ENCODE data around the gene CIBAR2.

Gene CIBAR2

DNA sequence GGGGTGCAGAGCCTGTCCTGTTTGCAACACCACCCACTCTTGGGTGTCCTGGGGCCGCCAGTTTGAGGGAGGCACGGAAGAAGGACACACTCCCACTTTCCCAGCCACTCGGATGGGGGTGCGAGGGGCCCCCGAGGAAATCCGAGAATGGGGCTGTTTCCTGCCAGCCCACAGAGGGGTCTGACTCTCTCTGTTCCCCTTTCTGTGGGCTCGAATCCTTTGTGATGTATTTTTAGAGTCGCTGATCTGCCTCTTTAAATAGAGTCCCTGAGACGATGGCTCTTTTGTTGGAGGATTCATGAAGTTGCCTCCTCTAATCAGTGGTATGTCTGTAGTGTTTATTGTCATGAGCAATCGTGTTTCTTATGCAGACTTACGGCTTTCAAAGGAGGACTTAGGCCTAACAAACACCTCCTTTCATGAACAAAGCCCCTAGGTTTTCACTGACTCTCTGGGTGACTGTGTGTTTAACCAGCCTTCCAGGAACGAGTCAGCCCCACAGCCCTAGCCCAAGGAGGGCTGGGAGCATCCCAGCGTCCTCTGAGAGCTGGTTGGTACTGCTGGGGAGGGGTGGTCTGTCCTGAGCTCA is 29.1 kb downstream of the CIBAR2 start:
- TF ChIP-seq TAF1 (IDR thresholded peaks at IDR 0.05; ENCODE audit: borderline replicate concordance, insufficient read depth, low read length) = no peak
- no peak for TF ChIP-seq SIN3A (IDR thresholded peaks at IDR 0.05; ENCODE audit: borderline replicate concordance, insufficient read depth, low read length)
- TF ChIP-seq REST (IDR thresholded peaks at IDR 0.05; ENCODE audit: insufficient read depth in 1 of 2, low read depth in 2 of 2, low read length in 2 of 2) = no peak
- TF ChIP-seq FOXP2 (optimal IDR thresholded peaks at IDR 0.05; ENCODE audit: borderline replicate concordance, extremely low read depth, extremely low read length, insufficient read depth) = no peak
- TF ChIP-seq POLR2AphosphoS5 (IDR thresholded peaks at IDR 0.05; ENCODE audit: low read depth, low read length) = no peak

DNA sequence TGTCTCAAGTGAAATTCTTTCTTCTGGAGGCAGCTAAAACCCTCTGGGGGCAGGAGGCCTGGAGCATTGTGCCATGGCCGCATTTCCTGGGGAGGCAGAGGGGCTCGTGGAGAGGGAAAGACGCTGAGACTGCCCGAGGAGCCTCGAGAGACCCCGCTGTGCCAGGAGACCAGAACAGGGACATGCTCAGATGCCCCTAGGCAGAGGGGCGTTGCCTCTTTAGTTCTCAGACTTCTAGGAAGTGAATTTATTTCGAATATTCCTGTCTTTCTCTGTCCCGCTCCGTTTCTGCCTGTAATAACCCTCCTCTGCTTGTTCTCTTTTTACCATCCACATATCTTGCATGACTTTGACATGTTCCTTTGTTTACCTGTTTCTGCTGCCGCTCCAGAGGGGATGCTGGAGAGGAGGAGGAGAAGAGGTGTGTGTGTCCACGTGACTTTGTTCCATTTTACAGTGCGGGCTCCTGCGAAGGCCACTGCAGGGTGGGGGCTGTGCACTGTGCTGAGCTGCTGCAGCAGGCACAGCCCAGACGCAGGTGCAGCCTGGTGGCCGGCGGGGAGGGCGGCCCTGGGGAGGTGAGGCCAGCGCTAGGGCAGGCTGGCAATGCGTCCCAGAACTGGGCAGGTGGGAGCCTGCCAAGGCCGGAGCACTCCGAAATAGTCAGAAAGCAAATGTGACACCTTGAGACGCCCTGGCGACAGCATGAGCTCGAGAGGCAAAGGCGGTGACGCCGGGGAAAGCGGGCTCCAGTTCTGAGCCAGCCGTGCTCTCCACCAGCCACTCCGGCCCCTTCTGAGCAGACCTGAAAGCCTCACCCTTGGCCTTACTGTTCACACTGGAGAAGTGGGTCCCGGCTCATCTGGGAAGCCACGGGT is 29.9 kb downstream of the CIBAR2 start:
- TF ChIP-seq TAF1 (IDR thresholded peaks at IDR 0.05; ENCODE audit: borderline replicate concordance, insufficient read depth, low read length) (no peak), SIN3A (IDR thresholded peaks at IDR 0.05; ENCODE audit: borderline replicate concordance, insufficient read depth, low read length) (no peak), REST (IDR thresholded peaks at IDR 0.05; ENCODE audit: insufficient read depth in 1 of 2, low read depth in 2 of 2, low read length in 2 of 2) (no peak), POLR2AphosphoS5 (IDR thresholded peaks at IDR 0.05; ENCODE audit: low read depth, low read length) (no peak), FOXP2 (optimal IDR thresholded peaks at IDR 0.05; ENCODE audit: borderline replicate concordance, extremely low read depth, extremely low read length, insufficient read depth) (no peak)

DNA sequence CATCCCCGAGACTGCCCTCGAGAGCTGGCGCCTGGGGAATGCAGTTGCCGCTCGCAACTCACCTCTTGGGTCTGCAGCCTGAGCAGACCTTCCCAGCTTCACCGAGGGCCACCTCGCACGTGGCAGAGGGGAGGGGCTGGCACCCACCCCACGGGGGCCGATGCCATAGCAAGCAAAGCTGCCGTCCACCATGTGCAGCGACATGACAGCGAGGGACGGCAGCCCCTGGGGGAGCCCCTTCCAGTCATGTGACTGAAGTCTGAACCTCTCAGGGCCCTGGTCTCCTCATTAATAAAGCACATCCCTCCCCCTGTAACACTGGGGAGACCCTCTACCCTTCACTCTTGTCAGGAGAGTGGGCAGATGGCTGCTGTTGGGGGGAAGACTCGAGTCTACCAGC is 30.5 kb downstream of the CIBAR2 start:
- TF ChIP-seq SIN3A (IDR thresholded peaks at IDR 0.05; ENCODE audit: borderline replicate concordance, insufficient read depth, low read length) (no peak), FOXP2 (optimal IDR thresholded peaks at IDR 0.05; ENCODE audit: borderline replicate concordance, extremely low read depth, extremely low read length, insufficient read depth) (no peak), POLR2AphosphoS5 (IDR thresholded peaks at IDR 0.05; ENCODE audit: low read depth, low read length) (no peak), REST (IDR thresholded peaks at IDR 0.05; ENCODE audit: insufficient read depth in 1 of 2, low read depth in 2 of 2, low read length in 2 of 2) (no peak), TAF1 (IDR thresholded peaks at IDR 0.05; ENCODE audit: borderline replicate concordance, insufficient read depth, low read length) (no peak)

DNA sequence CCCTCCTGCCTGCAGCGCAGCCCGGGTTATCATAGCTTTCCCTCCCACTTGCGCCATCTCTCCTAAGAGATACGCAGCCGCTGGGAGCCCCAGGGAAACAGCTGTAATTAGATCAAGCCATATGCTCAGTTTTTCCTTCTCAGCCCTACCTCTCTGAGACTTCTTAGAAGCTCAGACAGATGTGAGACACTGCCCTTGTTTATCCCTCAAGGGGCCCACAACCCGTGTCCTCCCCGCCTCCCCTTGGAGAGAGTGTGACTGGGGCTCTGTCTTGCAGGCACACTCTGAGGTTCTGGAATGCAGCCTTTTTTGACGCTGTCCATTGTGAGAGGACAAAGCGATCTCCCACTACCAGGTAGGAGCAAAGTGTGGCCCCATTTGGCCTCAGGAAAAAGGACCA is 31.2 kb downstream of the CIBAR2 start:
- TF ChIP-seq POLR2AphosphoS5 (IDR thresholded peaks at IDR 0.05; ENCODE audit: low read depth, low read length) (no peak), REST (IDR thresholded peaks at IDR 0.05; ENCODE audit: insufficient read depth in 1 of 2, low read depth in 2 of 2, low read length in 2 of 2) (no peak), SIN3A (IDR thresholded peaks at IDR 0.05; ENCODE audit: borderline replicate concordance, insufficient read depth, low read length) (no peak), FOXP2 (optimal IDR thresholded peaks at IDR 0.05; ENCODE audit: borderline replicate concordance, extremely low read depth, extremely low read length, insufficient read depth) (no peak), TAF1 (IDR thresholded peaks at IDR 0.05; ENCODE audit: borderline replicate concordance, insufficient read depth, low read length) (no peak)
